SU-DHL-6 (cell line): ENCODE data around the gene CTNNBL1.

Experiments
- EZH2phosphoT487 ChIP-seq: fragments of 200-600 bp; sonication (generic), shearing (Covaris generic); conservative IDR thresholded peaks from 2 replicates; pipeline ENCODE4 v1.6.1; 2018; ENCODE audit warnings: mild to moderate bottlenecking, antibody characterized with exemption, low read length, moderate library complexity, mixed read lengths
- TF ChIP-seq, protein P1 (sequence below): fragments of 200-600 bp; sonication (generic); IDR thresholded peaks from one replicate; pipeline ENCODE4 v1.5.1; 2017; ENCODE audit warnings: antibody characterized with exemption, mild to moderate bottlenecking, low read length, moderate library complexity; ENCODE audit not compliant: insufficient read depth, poor library complexity, severe bottlenecking

DNA sequence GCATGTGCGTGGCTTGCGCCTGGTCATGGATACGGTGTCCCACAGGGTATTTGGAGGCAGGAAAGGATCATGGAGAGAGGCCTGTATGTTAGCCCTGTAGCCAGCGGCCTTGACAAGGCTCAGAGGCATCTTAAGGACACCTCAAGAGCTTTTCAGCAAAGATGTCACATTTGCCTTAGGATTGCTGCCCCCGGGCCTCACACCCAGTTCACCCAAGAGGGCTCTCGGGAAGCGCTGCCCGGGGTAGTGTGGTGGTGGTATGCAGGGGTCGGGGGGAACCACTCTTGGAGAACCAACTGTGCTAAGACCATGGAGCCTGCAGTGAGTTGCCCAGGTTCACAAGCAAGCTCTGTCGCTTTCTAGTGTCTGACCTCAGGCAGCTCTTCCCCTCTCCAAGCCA lies 172.2 kb downstream of the CTNNBL1 start:
- TF ChIP-seq, protein P1, sequence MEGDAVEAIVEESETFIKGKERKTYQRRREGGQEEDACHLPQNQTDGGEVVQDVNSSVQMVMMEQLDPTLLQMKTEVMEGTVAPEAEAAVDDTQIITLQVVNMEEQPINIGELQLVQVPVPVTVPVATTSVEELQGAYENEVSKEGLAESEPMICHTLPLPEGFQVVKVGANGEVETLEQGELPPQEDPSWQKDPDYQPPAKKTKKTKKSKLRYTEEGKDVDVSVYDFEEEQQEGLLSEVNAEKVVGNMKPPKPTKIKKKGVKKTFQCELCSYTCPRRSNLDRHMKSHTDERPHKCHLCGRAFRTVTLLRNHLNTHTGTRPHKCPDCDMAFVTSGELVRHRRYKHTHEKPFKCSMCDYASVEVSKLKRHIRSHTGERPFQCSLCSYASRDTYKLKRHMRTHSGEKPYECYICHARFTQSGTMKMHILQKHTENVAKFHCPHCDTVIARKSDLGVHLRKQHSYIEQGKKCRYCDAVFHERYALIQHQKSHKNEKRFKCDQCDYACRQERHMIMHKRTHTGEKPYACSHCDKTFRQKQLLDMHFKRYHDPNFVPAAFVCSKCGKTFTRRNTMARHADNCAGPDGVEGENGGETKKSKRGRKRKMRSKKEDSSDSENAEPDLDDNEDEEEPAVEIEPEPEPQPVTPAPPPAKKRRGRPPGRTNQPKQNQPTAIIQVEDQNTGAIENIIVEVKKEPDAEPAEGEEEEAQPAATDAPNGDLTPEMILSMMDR: no peak
- no peak for TF ChIP-seq EZH2phosphoT487
